NCI-H82 (cell line): ENCODE results near the gene CACNA1C.

Experiments used
- DNase-seq: peaks from one replicate; lab custom pipeline; 2025; lab: John Stamatoyannopoulos, UW

Gene CACNA1C

DNA sequence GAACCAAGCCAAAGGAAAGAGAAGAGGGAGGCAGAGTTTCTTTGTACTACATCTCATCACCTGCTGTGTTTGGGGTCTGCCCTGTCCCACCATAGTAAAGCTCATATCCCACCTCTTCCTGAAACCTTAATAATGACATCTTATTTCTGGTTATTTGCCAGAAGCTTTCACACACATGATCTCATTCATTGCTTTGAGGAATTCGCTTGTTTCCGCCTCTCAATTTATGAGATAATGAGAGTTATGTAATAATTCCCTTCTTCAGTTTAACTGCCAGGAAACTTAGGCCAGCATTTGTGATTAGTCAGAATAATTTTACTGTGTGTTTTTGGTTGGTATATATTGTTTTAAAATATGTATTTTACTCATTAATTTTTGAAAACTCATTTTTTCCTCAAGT, 205.2 kb downstream of the CACNA1C start:
- no peak for DNase-seq

DNA sequence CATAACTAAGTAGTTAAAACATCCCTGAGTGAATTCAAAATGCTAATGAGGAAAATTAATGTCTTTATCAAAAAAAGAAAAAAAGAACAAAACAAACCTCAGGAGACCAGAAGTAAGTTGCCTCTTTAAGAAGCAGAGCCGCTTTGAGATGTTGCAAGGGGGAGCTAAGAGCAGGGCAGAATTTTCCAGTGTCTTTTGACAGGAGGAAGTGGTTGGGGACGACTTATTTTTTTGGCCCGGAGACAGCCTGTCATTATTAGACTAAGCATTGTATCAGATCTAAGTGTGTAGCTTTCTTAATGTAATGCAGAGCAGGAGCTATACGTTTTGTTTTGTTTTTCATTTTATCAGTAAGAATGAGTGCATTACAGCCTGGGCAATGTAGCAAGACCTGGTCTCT, 206.6 kb downstream of the CACNA1C start:
- no peak for DNase-seq

DNA sequence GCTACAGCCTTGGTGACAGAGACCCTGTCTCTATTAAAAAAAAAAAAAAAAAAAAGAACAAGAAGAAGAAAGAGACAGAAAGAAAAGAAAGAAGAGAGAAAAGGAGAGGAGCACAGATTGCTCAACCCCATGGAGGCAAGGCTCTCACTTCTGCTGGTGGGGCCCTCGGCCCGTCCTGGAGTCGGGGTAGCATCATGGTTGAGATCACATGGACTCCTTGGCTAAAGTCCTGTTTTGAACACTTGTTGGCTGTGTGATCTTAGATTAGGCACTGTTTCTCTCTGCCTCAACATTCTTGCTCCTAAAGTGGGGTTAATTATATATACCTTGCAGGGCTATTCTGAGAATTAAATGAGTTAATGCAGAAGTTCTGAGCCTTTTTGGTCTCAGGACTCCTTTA, 207.7 kb downstream of the CACNA1C start:
- no peak for DNase-seq

DNA sequence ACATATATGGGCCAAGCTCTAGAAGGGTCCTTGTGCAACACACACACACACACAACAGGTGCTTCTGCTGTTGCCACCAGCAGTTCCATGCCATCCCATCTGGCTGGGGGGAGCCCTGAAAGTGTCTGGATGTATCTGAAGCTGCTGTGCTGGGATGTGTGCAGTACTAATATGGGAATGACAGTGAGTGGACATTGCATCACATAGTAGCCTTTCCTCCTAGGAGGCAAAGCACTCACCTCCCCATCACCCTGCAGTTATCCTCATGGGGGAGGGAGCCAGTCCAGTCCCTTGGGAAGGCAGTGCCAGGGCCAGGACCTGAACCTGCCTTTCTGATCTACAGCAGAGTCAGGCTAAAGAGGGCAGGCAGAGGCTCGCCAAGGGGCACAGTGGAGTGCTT, 208.9 kb downstream of the CACNA1C start:
- no peak for DNase-seq

DNA sequence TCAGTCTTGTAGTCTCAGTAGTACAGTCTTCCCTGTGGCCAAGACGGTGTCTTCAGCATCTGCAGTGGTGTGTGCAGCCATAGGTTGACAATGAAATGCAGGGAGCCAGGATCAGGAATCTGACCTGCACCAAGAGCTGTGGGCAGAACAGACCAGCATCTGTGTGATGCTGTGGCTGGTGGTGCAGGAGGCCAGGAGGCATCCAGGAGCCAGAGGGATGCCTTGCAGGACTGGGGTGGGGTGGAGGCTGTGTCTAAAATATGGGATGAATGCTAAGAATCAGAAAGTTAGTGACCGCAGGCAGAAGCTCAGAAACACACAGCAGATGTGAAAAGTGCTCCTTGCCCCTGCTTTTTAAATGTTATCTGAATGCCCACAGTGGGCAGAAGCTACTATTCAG, 209.7 kb downstream of the CACNA1C start:
- DNase-seq: no peak

DNA sequence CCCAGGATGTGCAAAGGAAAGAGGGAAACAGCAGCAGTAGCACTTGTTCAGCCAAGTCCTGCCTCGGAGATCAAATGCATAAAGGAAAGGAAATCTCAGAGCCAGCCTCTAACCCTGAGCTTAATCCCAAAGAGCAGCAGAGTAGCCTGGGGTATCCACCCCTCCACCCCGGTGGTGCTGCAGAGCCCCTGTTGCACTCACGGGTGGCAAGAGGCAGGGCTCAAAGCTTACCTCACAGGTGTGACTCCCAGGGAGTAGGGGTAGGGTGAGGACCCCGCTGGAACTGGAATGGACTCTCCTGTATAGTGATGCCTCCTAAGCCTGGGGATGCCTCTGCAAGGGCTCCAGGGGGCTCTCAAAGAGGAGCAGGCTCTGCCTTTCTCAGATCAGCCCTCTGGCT, 211.1 kb downstream of the CACNA1C start:
- no peak for DNase-seq

DNA sequence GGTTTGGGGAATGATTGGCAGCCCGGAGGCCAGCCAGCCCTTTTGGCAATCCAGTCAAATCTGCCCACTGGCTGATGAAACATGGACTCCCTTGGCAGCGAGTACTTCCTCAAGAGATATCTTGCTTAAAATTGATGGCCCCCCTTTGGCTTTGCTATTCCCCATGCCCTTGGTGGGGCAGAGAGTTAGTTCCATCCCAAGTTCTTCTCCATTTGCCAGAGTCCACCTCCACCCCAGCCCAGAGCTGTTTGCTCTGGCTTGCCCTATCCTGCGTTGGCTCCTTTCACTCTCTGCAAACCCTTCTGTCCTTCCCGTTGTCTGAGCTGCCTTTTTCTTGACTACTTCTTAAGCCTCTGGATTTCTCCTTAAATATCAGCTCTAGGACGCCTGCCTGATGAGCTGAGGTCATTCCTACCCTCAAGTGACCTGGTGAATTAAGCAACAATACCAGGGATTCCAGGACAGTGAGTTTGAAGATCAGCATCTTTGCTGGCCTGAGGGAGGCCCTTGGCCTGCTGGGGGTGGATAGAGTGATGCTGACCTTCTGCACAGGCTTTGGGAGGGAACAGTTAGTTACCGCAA, 212.0 kb downstream of the CACNA1C start:
- DNase-seq: no peak

DNA sequence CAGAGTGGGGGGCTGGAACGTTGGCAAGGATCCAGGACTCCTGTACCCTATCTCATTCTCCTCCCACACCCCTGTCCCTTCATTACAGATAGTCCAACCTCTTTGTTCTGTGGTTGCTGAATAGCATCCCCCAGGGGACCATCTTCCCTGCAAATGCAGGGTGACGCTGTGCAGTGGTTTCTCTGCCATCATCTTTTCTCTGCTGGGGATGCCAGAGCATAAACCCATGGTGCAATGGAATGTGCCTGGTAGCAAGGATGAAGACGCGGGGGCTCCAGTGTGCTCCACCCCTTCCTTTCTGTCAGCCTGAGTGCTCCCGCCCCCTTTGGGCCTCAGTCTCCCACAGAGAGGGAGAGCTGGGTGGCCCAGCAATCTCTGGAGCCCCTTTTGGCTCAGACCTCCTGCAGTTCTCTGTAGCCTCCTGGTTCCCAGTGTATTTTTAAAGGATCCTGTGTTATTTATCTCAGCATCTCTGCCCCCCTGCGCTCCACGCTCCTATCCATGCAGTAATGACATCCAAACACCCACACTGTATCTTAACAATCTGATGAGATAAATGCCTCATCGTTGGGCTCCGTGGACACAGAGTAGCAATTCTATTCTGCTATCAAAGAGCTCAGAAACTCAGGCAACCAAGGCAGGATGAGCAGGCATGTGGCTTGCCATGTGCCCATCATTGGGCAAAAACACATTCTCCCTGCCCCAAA, 212.8 kb downstream of the CACNA1C start:
- no peak for DNase-seq

DNA sequence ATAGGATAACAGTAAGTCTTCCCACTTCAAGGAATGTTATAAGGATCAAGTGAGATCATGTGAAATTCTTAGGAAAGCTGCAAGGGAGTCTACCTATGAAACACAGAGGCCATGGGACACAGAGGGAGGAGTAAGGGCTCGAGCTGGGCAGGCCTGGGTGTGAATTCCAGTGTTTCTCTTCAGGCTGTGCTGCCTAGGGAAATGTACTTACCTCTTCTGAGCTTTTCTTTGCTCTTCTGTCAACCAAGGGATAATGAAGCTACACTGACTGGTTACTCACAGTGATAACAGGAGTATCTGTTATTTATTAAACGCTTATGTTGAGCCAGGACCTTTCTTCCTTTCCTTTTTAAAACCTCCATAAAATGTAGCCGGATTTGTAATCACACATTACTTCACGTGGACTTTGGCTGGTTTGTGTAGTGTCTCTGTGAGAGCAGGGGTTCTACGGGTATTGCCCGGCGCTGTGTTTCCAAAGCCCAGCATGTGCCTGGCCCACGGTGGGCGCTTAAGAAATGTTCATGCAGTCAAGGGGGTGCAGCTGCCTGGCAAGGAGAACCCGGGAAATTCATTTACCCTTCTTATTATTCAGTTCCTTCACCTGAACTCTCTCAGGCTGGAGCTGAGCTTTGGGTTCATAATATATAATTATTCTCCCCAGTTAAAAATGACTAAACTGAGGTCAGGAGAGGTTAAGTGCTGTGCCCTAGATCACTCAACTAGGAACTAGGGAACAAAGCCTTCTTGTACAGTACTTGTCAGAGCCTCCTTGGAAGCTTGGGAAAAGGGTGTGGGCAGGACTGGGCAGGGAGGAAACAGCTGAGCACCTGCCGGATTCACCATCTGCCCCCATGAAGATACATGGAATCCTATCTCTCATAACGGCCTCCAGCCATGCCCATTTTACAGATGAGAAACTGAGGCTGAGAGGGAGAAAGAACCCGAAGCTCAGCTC, 214.2 kb downstream of the CACNA1C start:
- DNase-seq: no peak

DNA sequence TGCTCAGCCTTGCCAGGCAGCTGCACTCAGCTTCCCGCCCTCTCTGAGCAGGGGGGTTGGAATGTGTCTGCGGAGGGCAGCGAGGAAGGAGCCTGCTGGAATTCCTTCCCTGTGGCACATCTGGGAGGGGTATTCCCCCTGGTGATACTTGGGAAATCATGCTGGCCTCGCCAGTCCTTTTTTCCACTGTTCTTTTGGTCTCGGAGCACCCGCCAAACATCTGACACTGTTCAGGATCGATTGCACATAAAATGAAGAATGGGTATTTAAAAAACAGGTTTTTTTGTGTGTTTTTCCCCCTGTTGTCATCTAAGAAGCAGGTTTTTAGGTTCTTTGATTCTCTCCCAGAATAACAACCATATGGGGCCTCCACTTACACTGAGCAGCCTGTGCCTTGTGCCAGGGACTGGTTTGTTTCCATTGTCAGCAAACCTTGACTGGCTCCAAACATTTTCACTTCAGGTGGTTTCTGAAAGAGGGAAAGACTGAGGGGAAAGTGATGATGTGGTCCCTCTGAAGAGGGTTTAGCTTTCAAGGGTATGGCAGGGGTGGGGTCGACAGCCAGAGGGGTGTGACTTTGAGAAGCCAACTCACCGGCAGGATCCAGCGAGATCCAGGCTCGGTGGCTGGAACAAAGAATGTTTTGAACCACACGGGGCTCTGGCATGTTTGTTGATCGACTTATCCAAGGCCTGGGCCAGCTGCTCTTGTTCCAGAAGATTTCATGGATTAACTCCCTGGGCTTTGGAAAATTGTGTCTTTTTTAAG, 215.1 kb downstream of the CACNA1C start:
- DNase-seq: peak; percentile 15

DNA sequence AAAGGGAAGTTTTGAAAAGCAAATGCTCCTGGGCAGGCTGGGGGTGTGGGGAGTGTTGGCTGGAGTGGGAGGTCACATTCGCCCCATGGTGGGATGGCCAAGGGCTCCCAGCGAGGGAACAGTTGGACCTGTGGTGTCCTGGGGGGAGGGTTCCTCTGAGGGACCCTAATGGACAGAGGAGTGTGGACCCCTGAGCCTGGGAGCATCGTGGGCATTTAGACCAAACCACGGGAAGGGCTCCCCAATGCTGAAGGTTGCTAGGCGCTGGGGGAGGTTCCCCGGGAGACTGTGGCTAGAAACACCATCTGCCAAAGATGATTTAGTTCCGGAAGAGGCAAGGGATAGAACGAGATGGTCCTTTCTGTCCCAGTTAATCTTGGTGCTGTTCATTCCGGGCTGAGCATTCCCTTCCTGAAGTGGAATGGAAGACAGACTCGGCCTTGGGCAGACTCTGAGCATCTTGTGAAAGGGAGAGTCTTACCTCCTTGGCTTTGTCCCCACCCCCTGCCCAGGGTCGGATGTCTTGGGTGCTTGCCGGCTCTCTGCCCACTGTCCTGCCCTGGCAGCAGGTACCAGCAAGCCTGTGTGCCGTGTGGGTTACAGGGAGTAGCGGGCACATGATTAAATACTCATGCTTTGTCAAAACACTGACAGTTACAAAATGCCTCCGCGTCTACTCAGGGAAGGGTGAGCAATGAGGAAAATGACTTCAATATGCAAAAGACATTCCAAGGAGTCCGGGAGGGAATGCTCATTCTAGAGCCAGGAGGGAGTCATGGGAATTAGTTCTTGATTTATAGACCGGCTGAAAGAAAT, 215.9 kb downstream of the CACNA1C start:
- DNase-seq: peak; percentile 29

DNA sequence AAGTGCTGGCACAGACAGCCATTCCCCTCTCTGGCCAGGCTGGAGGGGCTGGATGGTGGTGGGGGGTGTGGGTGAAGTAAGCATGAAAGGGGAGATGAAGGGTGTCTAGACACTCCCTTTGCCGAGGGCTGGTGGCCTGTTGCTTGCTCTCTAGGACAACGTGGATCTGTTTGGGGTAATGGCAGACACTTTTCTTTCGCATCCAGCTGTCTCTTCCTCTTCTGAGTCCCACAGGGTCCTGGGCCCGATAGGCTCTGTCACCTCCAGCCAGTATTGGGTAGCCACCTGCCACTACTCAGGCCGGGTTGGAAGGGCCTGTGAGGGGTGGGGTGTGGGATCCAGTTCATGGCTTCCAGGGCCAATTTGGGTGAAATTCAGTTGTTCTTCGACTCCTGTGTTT, 218.1 kb downstream of the CACNA1C start:
- no peak for DNase-seq

DNA sequence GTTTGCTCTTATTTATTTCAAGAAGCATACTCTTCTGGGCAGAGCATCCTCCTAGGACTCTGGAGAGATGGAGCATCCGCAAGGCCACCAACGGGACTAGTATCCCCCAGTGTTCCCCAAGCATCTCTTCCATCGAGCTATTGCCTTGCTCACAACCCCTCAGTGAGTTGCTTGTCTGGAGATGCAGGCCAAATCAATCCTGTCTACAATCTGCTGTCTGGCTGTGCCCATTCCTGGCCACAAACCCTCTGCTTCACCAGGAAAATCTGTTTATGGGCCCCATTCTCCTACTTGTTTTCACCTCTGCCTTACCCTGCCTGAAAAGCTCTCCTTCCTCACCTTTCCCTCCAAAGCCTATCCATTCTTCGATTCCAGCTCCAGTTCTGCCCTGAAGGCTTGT, 219.2 kb downstream of the CACNA1C start:
- no peak for DNase-seq

DNA sequence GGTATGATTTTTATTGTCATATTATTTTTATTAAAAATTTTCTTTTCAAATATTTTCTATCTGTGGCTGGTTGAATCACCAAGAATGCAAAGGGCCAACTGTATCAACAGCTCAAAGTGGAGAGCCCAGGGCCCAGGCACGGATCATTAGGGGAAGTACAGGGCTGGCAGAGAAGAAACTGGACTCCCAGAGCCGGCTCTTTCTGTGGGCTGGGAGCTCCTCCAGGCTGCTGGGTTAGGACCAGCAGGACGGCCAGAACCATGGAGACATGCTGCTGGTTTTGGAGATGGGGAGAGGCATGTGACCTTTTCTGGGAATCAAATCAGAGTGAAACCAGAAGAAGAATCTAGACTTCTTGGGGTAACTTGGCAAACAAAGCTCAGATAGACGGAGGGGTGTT, 220.5 kb downstream of the CACNA1C start:
- no peak for DNase-seq

DNA sequence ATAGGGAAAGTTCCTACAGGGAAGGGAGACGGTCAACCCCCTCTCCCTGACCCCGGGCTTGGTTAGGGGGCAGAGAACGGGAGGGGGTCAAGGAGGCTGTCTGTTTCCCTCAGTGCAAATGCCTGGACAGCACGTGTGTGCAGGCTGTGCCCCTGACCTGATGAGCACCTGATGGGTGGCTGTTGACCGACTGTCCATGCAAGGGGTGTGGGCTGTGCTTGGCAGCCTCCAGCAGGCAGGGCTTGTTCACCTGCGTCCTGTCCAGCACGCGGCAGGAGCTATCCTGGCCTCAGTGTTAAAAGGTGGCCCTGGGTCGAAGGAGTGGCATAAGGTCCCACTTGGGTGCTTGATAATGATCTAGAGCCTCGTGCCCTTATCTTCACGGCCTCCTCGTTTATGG, 221.0 kb downstream of the CACNA1C start:
- no peak for DNase-seq

DNA sequence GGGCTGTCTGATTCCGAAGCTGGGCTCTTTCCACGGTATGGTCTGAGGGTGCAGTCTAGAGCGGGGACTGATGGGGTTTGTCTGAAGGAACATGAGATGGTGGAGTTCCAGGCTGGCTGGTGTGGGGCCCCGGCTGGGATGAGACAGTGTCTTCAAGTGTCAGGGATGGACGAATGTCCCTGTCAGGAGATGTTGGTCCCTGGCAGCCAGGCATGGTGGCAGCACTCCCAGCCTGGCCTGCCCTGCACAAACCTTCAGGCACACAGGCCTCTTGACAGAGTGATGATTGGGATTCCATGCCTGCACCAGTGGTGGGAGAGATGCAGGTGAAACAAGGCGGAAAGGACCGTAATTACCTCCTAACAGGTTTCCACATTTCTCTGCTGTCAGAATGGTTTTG, 221.9 kb downstream of the CACNA1C start:
- no peak for DNase-seq

DNA sequence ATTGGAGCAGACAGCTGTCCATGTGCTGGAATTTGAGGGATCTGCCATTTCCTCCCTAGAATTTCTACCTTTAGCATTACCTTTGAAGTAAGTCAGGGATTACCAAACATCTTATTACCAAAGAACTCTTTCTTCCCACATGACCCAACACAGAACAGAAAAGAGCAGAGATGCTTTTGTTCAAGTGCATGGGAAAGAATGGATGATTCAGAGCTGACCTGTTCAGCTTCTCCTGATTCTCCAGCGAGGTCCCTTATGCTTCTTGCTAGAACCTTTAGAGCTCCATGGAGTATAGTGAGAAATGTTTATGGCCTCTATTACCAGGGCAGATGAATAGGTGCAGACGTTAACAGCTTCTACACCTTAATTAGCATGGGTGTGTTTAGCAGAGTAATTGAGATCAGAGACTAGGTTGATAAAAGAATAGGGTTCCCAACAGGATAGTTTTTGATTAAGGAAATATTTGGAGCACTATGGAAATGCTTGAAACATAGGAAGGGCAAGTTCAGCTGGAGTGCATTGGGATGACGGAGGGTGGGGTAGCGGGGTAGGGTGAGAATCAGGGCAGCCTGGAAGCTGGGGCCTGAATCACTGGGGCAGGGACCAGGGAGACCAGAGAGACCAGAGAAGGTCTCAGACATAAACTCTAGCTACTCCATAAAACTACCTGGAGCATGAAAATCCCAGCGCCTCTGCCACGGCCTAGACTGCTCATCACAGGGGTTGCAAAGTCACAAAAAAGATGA, 223.7 kb downstream of the CACNA1C start:
- DNase-seq: no peak

DNA sequence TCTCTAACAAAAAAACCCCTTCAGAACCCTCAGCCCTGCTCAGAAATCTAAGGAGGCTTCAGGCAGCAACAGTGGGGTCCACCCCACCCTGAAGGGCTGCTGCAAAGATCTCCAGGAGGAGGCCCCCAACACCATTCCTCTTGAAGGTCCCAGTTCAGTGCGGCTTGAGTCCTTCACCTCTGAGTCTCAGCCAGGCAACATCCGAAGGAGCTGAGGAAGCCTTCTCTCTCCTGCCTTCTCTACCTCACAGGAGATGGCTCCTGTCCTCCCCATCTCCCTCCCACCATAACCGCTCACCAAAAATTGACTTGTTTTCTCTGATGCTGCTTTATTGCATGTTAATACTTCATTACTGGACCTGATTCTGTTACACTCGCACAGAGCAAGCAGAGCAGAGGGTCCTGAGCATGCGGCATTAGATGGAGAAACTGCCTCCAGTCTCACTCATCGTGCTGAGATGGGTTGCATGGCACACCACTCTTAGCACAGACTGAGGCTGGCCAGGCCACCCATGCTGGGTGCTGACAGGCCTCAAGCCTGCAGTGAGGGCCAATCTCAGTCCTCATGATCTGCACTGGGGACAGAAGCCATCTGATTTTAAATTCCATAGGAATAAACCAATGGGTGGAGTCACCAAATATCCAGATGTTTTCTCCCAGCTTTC, 224.8 kb downstream of the CACNA1C start:
- DNase-seq: no peak

DNA sequence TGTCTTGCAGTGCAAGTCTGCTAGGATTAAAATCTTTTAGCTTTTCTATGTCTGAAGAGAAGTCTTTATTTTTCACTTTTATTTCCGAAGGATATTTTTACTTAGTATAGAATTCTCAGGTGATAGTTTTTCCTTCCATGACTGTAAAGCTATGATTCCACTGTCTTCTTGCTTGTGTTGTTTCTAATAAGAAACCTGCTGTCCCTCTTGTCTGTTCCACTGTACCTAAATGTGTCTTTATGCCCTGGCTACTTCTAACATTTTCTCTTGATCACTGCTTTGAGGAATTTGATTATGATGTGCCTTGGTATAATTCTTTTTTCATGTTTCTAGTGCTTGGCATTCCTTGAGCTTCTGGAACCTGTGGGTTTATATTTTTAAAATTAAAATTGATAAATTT, 228.7 kb downstream of the CACNA1C start:
- no peak for DNase-seq

DNA sequence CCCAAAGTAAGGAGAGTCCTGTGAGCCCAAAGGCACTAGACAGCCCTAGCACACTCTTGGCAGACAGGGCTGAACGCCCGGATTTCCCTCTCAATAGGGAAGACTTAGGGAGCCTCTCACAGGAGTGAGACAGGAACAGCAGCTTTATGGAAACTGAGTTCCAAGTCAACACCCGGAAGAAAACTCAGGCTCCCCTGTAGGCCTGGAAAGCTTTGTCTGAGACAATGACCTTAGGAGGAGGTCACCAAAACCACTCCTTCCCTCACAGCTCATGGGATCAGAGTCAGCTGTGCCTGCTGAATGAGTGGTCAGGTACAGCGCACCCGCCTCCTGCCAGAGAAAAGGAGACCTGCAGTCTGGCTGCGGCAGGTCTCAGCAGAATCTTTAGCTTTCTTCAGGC, 229.5 kb downstream of the CACNA1C start:
- peak; percentile 62 for DNase-seq
